ENCODE data around the gene FKBP8. TPM values are rescaled to one million over a fixed set of nuclear protein-coding genes. Genes with fewer than 3 reads are reported as not detected.

FKBP8 gene
- total RNA-seq, 1 experiment from 2014 or later = 261 TPM

DNA sequence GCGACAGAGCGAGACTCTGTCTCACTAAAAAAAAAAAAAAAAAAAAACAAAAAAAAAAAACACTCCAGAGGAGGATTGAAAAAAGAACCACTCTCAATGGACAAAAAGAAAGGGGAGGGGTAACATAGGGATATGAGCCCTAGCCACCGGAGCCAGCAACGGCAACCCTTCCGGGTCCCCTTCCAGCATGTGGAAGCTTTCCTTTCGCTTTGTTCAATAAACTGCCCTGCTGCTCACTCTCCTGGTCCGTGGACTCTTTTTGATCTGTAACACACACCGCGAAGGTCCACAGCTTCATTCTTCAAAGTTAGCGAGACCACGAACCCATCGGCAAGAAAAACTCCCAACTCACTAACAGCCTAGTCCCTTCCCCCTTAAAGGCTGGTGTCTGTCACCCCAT, 44.2 kb upstream of the FKBP8 start (continued):
- TF ChIP-seq, protein P1, sequence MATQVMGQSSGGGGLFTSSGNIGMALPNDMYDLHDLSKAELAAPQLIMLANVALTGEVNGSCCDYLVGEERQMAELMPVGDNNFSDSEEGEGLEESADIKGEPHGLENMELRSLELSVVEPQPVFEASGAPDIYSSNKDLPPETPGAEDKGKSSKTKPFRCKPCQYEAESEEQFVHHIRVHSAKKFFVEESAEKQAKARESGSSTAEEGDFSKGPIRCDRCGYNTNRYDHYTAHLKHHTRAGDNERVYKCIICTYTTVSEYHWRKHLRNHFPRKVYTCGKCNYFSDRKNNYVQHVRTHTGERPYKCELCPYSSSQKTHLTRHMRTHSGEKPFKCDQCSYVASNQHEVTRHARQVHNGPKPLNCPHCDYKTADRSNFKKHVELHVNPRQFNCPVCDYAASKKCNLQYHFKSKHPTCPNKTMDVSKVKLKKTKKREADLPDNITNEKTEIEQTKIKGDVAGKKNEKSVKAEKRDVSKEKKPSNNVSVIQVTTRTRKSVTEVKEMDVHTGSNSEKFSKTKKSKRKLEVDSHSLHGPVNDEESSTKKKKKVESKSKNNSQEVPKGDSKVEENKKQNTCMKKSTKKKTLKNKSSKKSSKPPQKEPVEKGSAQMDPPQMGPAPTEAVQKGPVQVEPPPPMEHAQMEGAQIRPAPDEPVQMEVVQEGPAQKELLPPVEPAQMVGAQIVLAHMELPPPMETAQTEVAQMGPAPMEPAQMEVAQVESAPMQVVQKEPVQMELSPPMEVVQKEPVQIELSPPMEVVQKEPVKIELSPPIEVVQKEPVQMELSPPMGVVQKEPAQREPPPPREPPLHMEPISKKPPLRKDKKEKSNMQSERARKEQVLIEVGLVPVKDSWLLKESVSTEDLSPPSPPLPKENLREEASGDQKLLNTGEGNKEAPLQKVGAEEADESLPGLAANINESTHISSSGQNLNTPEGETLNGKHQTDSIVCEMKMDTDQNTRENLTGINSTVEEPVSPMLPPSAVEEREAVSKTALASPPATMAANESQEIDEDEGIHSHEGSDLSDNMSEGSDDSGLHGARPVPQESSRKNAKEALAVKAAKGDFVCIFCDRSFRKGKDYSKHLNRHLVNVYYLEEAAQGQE (IDR thresholded peaks at IDR 0.05; ENCODE audit: low read depth) = no peak
- TF ChIP-seq YY1 (IDR thresholded peaks at IDR 0.05; ENCODE audit: extremely low read depth, insufficient replicate concordance, low read depth, low read length) (no peak), JUND (IDR thresholded peaks at IDR 0.05) (no peak), FOSL1 (IDR thresholded peaks at IDR 0.05; ENCODE audit: low read depth) (no peak), RAD21 (IDR thresholded peaks at IDR 0.05; ENCODE audit: low read depth) (no peak), POLR2AphosphoS5 (IDR thresholded peaks at IDR 0.05; ENCODE audit: low read depth, low read length) (no peak)
- TF ChIP-seq, protein P2, sequence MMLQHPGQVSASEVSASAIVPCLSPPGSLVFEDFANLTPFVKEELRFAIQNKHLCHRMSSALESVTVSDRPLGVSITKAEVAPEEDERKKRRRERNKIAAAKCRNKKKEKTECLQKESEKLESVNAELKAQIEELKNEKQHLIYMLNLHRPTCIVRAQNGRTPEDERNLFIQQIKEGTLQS (IDR thresholded peaks at IDR 0.05) = no peak
- TF ChIP-seq, protein P3, sequence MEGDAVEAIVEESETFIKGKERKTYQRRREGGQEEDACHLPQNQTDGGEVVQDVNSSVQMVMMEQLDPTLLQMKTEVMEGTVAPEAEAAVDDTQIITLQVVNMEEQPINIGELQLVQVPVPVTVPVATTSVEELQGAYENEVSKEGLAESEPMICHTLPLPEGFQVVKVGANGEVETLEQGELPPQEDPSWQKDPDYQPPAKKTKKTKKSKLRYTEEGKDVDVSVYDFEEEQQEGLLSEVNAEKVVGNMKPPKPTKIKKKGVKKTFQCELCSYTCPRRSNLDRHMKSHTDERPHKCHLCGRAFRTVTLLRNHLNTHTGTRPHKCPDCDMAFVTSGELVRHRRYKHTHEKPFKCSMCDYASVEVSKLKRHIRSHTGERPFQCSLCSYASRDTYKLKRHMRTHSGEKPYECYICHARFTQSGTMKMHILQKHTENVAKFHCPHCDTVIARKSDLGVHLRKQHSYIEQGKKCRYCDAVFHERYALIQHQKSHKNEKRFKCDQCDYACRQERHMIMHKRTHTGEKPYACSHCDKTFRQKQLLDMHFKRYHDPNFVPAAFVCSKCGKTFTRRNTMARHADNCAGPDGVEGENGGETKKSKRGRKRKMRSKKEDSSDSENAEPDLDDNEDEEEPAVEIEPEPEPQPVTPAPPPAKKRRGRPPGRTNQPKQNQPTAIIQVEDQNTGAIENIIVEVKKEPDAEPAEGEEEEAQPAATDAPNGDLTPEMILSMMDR (IDR thresholded peaks at IDR 0.05 in 2 of 3, conservative IDR thresholded peaks at IDR 0.05 in 1 of 3; ENCODE audit: borderline replicate concordance in 1 of 3, insufficient read depth in 1 of 3, low read depth in 2 of 3, low read length in 2 of 3) = no peak
- TF ChIP-seq, protein P4, sequence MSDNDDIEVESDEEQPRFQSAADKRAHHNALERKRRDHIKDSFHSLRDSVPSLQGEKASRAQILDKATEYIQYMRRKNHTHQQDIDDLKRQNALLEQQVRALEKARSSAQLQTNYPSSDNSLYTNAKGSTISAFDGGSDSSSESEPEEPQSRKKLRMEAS (IDR thresholded peaks at IDR 0.05) = no peak
